Suprapubic skin (tissue), 4 donors: ENCODE measurements around the gene PAM16.
A peak's percentile ranks its signal among the peaks of the same experiment; 100 is the strongest.

Experiments used
- CTCF ChIP-seq, 2 donors: fragments of 200-600 bp in 1 of 2; fragments of 450-650 bp in 1 of 2; sonication (generic) in 1 of 2; IDR thresholded peaks; one replicate each; pipeline ENCODE4 v1.5.1; 2016 to 2019; ENCODE audit warnings: antibody characterized with exemption in 2 of 2, mild to moderate bottlenecking in 1 of 2, moderate library complexity in 1 of 2
- EP300 ChIP-seq: sonication (generic); formaldehyde crosslinking; IDR thresholded peaks from one replicate; pipeline ENCODE4 v1.6.1; 2017; ENCODE audit warnings: antibody characterized with exemption
- POLR2A ChIP-seq, 2 donors: fragments of 450-650 bp; IDR thresholded peaks; one replicate each; pipeline ENCODE4 v1.6.1; 2017; ENCODE audit warnings: antibody characterized with exemption in 2 of 2, mild to moderate bottlenecking in 2 of 2, moderate library complexity in 2 of 2
- POLR2AphosphoS5 ChIP-seq, 3 donors: sonication (generic); formaldehyde crosslinking; IDR thresholded peaks; one replicate each; pipeline ENCODE4 v1.6.1; 2017; ENCODE audit warnings: antibody characterized with exemption in 3 of 3

- TF ChIP-seq CTCF (IDR thresholded peaks at IDR 0.05), result peak; percentile 88 to 89
- TF ChIP-seq POLR2AphosphoS5 (IDR thresholded peaks at IDR 0.05), result no peak
- no peak for TF ChIP-seq POLR2A (IDR thresholded peaks at IDR 0.05)
- no peak for TF ChIP-seq EP300
Measured at GRCh38 chr16:4330277-4330874, 20.7 kb downstream of the PAM16 start.
